Adipocyte (in vitro differentiated cells): Measurements from ENCODE around the gene ARRB2.
"Not testable (repeated sequence)": the region's sequence is repeated elsewhere in the genome, so short reads cannot be mapped to it uniquely, and the experiment has no call there.

Experiments used
- DNase-seq: peaks from one replicate; pipeline ENCODE4 v3.0.0-alpha.2; 2015; ENCODE audit warnings: low read depth
- H3K27me3 ChIP-seq: replicated peaks from 2 replicates; pipeline ENCODE4 v1.7.0; 2013; ENCODE audit warnings: mild to moderate bottlenecking, low read length, moderate library complexity; ENCODE audit not compliant: control insufficient read depth, insufficient read depth
- H3K36me3 ChIP-seq: 2 replicates; pipeline ENCODE4 v1.7.0; 2013; ENCODE audit warnings: low read length, mild to moderate bottlenecking, moderate library complexity; ENCODE audit not compliant: control insufficient read depth, insufficient read depth, severe bottlenecking
- H3K4me1 ChIP-seq: 2 replicates; pipeline ENCODE4 v1.7.0; 2013; ENCODE audit warnings: mild to moderate bottlenecking, low read length, moderate library complexity; ENCODE audit not compliant: control insufficient read depth, insufficient read depth
- H3K4me3 ChIP-seq: 2 replicates; pipeline ENCODE4 v1.7.0; 2013; ENCODE audit warnings: mild to moderate bottlenecking, low read length, moderate library complexity
- H3K9ac ChIP-seq: 2 replicates; pipeline ENCODE4 v1.7.0; 2013; ENCODE audit warnings: mild to moderate bottlenecking, low read length, moderate library complexity
- H3K9me3 ChIP-seq: 2 replicates; pipeline ENCODE4 v1.7.0; 2013; ENCODE audit warnings: mild to moderate bottlenecking, low read length, moderate library complexity; ENCODE audit not compliant: control insufficient read depth

Gene ARRB2

DNA sequence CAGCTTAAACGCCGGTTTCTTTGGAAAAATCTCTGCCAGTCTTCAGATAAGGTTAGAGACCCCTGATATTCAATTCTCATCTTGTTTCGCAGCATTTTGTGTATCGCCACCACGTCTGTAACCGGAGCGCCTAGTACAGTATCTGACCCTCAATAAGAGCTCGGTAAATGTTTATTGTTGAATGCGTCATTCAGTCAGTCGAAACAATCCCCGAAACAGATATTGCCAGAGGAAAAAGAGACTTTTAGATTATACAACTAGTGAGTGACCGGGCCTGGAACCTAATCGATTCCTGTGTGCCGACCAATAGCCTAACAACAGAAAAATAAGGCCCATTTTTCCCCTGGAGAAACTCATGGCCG is 7.1 kb upstream of the ARRB2 start:
- peak overlapping the region; percentile 96 for H3K9ac ChIP-seq
- no peak for DNase-seq
- peak overlapping the region; percentile 99 for H3K4me3 ChIP-seq
- no peaks in the 10 kb centered on the region for H3K9me3 ChIP-seq
- no peaks in the 10 kb centered on the region for H3K36me3 ChIP-seq
- H3K4me1 ChIP-seq, result peaks cover 6% of the 10 kb centered on the region
- no peaks in the 10 kb centered on the region for H3K27me3 ChIP-seq

DNA sequence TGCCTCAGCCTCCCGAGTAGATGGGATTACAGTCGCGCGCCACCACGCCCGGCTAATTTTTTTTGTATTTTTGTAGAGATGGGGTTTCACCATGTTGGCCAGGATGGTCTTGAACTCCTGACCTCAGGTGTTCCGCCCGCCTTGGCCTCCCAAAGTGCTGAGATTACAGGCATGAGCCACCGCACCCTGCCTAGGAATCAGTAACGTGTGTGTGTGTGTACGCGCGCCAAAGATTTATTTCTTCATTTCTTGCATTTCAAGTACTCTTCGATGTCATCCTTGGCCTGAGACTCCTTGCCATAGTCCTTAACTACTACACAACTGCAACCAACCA is 5.9 kb upstream of the ARRB2 start:
- Histone ChIP-seq H3K9ac (peak overlapping the region; percentile 96), H3K4me3 (peak overlapping the region; percentile 99)
- H3K36me3 ChIP-seq, H3K4me1 ChIP-seq, H3K9me3 ChIP-seq, DNase-seq, H3K27me3 ChIP-seq: not testable (repeated sequence)

DNA sequence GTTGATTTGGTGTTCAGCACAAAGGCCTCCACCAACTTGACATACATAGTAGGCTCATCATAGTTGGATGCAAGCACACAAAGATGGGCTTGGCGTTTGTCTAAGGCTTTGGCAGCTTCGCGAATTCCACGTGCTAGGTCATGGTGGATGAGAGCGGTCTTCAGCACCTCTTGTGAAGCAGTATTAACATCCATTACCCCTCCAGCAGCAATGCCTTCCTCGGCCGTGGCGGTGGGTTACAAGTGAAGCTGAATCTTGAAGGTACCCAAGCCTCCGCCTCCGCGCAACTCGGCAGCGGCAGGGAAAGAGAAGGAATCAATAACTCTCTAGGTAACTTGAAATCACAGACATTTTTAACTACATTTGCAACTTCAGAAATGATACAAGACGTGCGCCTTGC is 5.4 kb upstream of the ARRB2 start:
- H3K4me3 ChIP-seq, result no peak overlapping the region
- no peaks in the 10 kb centered on the region for H3K36me3 ChIP-seq
- peaks cover 9% of the 10 kb centered on the region for H3K4me1 ChIP-seq
- H3K27me3 ChIP-seq, result no peaks in the 10 kb centered on the region
- no peak overlapping the region for H3K9ac ChIP-seq
- H3K9me3 ChIP-seq, result no peaks in the 10 kb centered on the region
- no peak for DNase-seq

DNA sequence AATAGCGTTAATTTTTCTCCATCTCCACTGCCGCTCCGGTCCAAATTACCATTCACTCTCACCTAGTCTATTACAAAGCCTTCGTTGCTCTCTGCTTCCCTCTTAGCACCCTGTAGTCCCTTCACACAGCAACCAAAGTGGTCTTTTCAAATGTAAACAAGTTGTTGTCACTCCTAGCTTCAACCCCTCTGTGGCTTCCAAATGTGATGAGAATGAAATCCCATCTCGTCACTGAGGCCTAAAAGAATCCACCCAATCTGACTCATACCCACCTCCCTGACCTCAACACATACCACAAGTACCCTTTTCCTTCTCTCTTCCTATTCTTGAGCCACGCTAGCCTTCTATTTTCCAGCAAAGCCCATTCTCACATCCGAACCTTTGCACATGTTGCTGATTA is 4.3 kb upstream of the ARRB2 start:
- no peaks in the 10 kb centered on the region for H3K36me3 ChIP-seq

DNA sequence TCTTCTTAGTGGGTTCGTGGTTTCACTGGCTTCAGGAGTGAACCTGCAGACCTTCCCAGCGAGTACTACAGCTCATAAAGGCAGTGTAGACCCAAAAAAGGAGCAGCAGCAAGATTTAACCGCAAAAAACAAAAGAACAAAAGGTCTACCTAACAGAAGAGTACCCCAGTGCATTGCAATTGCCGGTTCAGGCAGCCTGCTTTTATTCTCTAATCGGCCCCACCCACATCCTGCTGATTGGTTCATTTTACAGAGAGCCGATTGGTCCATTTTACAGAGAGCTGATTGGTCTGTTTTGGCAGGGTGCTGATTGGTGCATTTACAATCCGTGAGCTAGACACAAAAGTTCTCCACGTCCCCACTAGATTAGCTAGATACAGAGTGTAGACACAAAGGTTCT is 2.0 kb upstream of the ARRB2 start:
- DNase-seq, result no peak
- Histone ChIP-seq H3K4me1 (peaks cover 7% of the 10 kb centered on the region), H3K4me3 (no peak overlapping the region), H3K27me3 (no peaks in the 10 kb centered on the region), H3K36me3 (no peaks in the 10 kb centered on the region), H3K9ac (no peak overlapping the region), H3K9me3 (no peaks in the 10 kb centered on the region)

More for the DNA sequence above, 4.3 kb upstream of the ARRB2 start:
- Histone ChIP-seq H3K4me3 (no peak overlapping the region), H3K27me3 (no peaks in the 10 kb centered on the region), H3K9me3 (no peaks in the 10 kb centered on the region), H3K4me1 (peaks cover 12% of the 10 kb centered on the region), H3K9ac (no peak overlapping the region)
- DNase-seq, result no peak

DNA sequence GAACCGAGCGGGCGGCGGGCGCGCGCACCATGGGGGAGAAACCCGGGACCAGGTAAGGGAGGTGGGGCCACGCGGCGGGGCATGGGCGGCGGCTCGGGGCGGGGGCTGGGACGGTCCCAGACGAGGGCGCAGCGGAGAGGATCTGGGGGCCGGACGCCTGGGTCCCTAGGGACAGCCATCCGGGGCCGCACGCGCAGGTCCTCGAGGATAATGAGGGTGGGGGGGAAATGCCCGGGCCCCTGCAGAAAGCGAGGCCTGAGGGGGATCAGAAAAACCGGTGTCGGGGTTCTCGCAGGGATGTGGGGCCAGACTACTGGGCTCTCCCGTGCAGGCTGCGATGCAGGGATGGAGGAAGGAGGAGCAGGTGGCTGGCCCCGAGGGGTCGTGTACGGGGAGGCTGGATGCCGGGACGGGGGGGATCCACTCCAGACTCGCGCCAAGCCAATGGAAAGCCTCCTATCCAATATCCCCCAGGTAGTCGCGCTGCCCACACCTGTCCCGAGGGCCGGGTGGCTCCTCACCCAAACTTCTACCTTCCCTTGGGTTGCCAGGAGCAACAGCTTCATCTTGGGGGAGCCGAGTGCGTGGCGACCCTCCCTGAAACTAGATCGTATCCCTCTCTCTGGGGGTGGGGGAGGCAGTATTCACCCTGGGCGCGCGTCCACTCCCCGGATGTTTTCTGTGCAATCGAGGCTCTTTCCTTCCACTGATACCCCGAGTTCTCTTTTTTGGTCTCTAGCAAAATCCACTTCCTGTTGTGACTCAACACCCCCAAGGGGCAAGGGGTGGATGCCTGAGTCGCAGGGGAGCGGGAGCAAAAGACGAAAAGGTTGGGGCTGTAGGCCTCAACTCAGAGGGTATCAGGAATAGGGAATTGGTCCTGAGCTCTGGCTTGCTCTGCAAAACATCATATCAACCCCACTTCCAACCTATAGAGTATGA is 532 bp downstream of the ARRB2 start:
- H3K36me3 ChIP-seq, result no peaks in the 10 kb centered on the region
- peak overlapping the region; percentile 73 for H3K9ac ChIP-seq
- H3K4me3 ChIP-seq, result peak overlapping the region; percentile 81
- DNase-seq, result no peak
- no peaks in the 10 kb centered on the region for H3K9me3 ChIP-seq
- H3K4me1 ChIP-seq, result peaks cover 6% of the 10 kb centered on the region
- no peaks in the 10 kb centered on the region for H3K27me3 ChIP-seq

DNA sequence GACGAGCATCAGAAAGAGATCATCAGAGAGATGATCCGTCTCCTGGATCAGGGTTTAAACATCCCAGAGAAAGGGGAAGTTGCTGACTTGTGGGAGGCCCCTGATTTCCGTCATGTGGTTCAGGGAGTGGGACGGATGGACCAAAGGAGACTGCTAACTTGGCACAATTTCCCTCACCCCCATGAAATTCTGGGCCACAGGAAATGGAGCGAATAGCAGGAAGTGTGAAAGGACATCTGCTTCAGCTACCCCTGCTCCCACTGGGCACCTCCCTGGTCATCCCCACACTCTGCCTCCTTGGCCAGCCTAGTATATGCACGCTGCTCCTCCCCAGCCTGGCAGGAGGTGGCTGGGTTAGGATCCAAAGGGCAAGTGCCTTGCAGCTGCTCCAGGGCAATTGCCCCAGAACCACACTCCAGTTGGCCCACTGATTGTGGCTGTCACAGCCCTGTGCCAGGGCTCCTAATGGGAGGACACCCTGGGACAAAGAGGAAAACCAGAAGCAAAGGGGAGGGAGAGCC is 1.3 kb downstream of the ARRB2 start:
- Histone ChIP-seq H3K9me3 (no peaks in the 10 kb centered on the region), H3K9ac (no peak overlapping the region), H3K27me3 (no peaks in the 10 kb centered on the region), H3K4me1 (peaks cover 6% of the 10 kb centered on the region), H3K4me3 (no peak overlapping the region), H3K36me3 (no peaks in the 10 kb centered on the region)
- no peak for DNase-seq

DNA sequence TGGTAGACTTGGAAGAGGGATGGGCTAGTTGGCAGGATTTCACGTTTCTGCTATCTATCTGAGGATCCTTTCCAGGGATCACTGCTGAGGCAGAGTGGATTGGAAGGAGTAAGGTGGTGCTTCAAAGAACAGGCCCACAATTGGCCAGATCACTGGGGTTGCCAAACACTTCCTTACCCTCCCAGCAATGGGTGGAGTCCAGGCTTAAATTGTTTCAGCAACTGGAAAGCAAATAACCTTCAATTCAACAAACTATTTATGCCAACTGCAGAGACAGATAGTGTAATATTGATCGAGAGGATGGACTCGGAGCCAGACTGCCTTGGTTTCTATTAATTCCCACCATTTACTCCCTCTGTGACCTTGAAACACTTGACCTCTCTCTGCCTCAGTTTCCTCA is 2.1 kb downstream of the ARRB2 start:
- no peak for DNase-seq
- Histone ChIP-seq H3K4me1 (peaks cover 6% of the 10 kb centered on the region), H3K4me3 (no peak overlapping the region), H3K27me3 (no peaks in the 10 kb centered on the region), H3K36me3 (no peaks in the 10 kb centered on the region), H3K9me3 (no peaks in the 10 kb centered on the region), H3K9ac (no peak overlapping the region)

DNA sequence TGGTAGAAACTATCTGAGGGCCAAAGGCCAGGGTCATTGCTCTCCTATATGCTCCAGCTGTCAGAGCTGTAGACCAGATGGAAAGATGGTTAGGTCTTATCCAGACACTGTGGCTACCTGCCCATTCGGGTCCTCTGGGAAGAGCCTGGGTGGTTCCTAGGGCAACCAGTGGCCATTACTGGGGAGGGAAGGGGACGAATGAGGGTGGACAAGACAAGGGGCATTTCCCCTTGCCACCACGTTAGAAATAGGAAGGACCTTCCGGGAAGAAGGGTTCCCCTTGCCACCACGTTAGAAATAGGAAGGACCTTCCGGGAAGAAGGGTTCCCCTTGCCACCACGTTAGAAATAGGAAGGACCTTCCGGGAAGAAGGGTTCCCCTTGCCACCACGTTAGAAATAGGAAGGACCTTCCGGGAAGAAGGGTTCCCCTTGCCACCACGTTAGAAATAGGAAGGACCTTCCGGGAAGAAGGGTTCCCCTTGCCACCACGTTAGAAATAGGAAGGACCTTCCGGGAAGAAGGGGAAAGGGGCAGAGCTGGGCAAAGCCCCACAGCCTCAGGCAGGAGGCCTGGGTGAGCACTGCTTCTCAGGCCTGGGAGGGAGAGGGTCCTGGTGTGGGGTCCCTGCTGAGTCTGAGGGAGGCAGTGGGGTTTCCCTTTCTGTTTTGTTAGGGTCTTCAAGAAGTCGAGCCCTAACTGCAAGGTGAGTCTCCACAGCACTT is 4.1 kb downstream of the ARRB2 start:
- H3K9me3 ChIP-seq, H3K4me3 ChIP-seq, DNase-seq, H3K27me3 ChIP-seq, H3K9ac ChIP-seq, H3K4me1 ChIP-seq, H3K36me3 ChIP-seq: not testable (repeated sequence)

DNA sequence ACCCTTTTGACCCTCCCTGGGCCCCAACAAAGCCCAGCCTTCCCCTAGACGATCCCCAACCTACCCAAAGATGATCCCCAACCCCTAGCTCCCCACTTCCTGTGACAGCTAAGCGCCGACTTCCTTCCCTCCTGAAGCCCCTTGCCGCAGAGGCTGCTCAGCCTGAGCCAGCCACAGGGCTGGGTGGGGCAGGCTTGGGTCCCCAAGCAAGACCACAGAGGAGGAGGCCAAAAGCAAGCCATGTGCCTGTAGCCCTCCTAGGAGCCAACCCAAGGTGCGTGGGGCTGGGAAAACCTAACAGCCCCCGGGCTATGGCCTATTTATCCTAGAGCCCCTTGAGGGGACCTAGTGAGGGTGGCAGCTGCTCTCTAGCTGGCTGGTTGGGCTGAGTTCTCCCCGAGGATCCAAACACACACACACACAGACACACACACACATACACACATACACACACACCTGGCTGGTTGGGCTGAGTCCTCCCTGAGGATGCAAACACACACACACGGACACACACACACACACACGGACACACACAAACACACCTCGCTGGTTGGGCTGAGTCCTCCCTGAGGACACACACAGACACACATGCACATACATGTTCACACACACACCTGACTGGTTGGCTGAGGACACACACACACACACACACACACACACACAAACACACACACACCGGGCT is 4.8 kb downstream of the ARRB2 start:
- H3K36me3 ChIP-seq, result no peaks in the 10 kb centered on the region
- H3K27me3 ChIP-seq, result no peaks in the 10 kb centered on the region
- no peak for DNase-seq
- peaks cover 3% of the 10 kb centered on the region for H3K4me1 ChIP-seq
- no peak overlapping the region for H3K4me3 ChIP-seq
- H3K9ac ChIP-seq, result no peak overlapping the region
- H3K9me3 ChIP-seq, result no peaks in the 10 kb centered on the region

DNA sequence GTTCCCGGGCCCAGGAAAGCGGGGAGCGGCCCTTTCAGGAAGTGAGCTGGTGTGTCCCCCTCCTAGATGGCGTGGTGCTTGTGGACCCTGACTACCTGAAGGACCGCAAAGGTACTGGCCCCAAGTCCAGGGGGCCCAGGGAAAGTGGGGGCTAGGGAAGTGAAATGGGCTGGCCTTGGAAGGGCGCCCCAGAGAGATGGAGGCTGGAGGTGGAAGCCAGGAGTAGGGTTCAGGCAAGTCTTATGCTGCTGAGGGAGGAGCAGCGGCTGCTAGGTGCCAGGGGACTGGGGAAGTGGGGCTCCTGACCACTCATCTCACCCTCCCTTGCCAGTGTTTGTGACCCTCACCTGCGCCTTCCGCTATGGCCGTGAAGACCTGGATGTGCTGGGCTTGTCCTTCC is 5.6 kb downstream of the ARRB2 start:
- Histone ChIP-seq H3K4me1 (no peaks in the 10 kb centered on the region), H3K27me3 (no peaks in the 10 kb centered on the region), H3K36me3 (no peaks in the 10 kb centered on the region), H3K9me3 (no peaks in the 10 kb centered on the region), H3K4me3 (no peak overlapping the region), H3K9ac (no peak overlapping the region)
- DNase-seq, result no peak
